Naive B cell (primary cell): ENCODE measurements around the gene KANSL1. TPM values are rescaled to one million over a fixed set of nuclear protein-coding genes. Genes with fewer than 3 reads are reported as not detected.

Source experiments
- polyA plus RNA-seq, 6 donors: library from polyadenylated mRNA; unstranded; fragments of 300-500 nt; fragmentation: Illumina TruSeq; gene quantifications; one replicate each; pipeline ENCODE4 v1.2.3, GENCODE V29; 2021; ENCODE audit warnings: low read depth in 6 of 6

KANSL1 gene
- polyA plus RNA-seq, 6 donors from 2014 or later: 5.8 to 27.5 (median 16.5) TPM

Other genes with a start within 250 kb of the KANSL1 start
- gene STH, start 194.2 kb downstream of the KANSL1 start, polyA plus RNA-seq: not detected
- gene LRRC37A, start 101.7 kb upstream of the KANSL1 start, polyA plus RNA-seq: 1 to 10 TPM in 3 of 6 donors, under 1 TPM in 3; 0.51 to 2.6 (median 0.95) TPM
- gene ARL17B, start 168.3 kb upstream of the KANSL1 start, polyA plus RNA-seq: 10 to 100 TPM; 13.2 to 27.8 (median 23.2) TPM